ENCODE measurements around the gene SNRK.

SNRK gene

GRCh38 chr3:43266995-43267394, 19.3 kb upstream of the SNRK start:
- no peak overlapping the region for H3K4me3 ChIP-seq (ENCODE audit: low read depth, low read length)
- no peaks in the 10 kb centered on the region for H3K79me2 ChIP-seq
- TF ChIP-seq CTCF (IDR thresholded peaks at IDR 0.05), result no peak
- no peaks in the 10 kb centered on the region for H3K4me1 ChIP-seq
- no peak overlapping the region for H3K27ac ChIP-seq
- no peaks in the 10 kb centered on the region for H3K27me3 ChIP-seq (ENCODE audit: control insufficient read depth, insufficient read depth, low read length)
- no peak overlapping the region for H3K4me2 ChIP-seq (ENCODE audit: low read length)
- H2AFZ ChIP-seq, result no peak overlapping the region
- no peak overlapping the region for H3K9ac ChIP-seq
- H3K9me3 ChIP-seq (ENCODE audit: control insufficient read depth, low read length), result no peaks in the 10 kb centered on the region
- H3K36me3 ChIP-seq (ENCODE audit: control insufficient read depth, insufficient read depth, low read length), result no peaks in the 10 kb centered on the region

- no peak overlapping the region for H3K27ac ChIP-seq
- no peaks in the 10 kb centered on the region for H3K36me3 ChIP-seq (ENCODE audit: control insufficient read depth, insufficient read depth, low read length)
- no peak for TF ChIP-seq CTCF (IDR thresholded peaks at IDR 0.05)
- no peaks in the 10 kb centered on the region for H3K9me3 ChIP-seq (ENCODE audit: control insufficient read depth, low read length)
- H3K4me1 ChIP-seq, result no peaks in the 10 kb centered on the region
- H3K4me3 ChIP-seq (ENCODE audit: low read depth, low read length), result no peak overlapping the region
- H2AFZ ChIP-seq, result no peak overlapping the region
- H3K9ac ChIP-seq, result no peak overlapping the region
- H3K27me3 ChIP-seq (ENCODE audit: control insufficient read depth, insufficient read depth, low read length), result no peaks in the 10 kb centered on the region
- no peaks in the 10 kb centered on the region for H3K79me2 ChIP-seq
- H3K4me2 ChIP-seq (ENCODE audit: low read length), result no peak overlapping the region
These were observed 17.7 kb upstream of the SNRK start for GRCh38 chr3:43268636-43269035.

GRCh38 chr3:43270078-43270477, 16.3 kb upstream of the SNRK start:
- Histone ChIP-seq H3K9ac (no peak overlapping the region), H2AFZ (no peak overlapping the region), H3K27ac (no peak overlapping the region), H3K9me3 (ENCODE audit: control insufficient read depth, low read length) (no peaks in the 10 kb centered on the region), H3K36me3 (ENCODE audit: control insufficient read depth, insufficient read depth, low read length) (no peaks in the 10 kb centered on the region), H3K4me2 (ENCODE audit: low read length) (no peak overlapping the region), H3K4me1 (no peaks in the 10 kb centered on the region), H3K27me3 (ENCODE audit: control insufficient read depth, insufficient read depth, low read length) (no peaks in the 10 kb centered on the region), H3K79me2 (no peaks in the 10 kb centered on the region), H3K4me3 (ENCODE audit: low read depth, low read length) (no peak overlapping the region)
- no peak for TF ChIP-seq CTCF (IDR thresholded peaks at IDR 0.05)

GRCh38 chr3:43273416-43273815, 12.9 kb upstream of the SNRK start:
- no peak for TF ChIP-seq CTCF (IDR thresholded peaks at IDR 0.05)
- H3K9me3 ChIP-seq (ENCODE audit: control insufficient read depth, low read length), result no peaks in the 10 kb centered on the region
- no peaks in the 10 kb centered on the region for H3K4me1 ChIP-seq
- no peak overlapping the region for H3K4me2 ChIP-seq (ENCODE audit: low read length)
- H3K27me3 ChIP-seq (ENCODE audit: control insufficient read depth, insufficient read depth, low read length), result no peaks in the 10 kb centered on the region
- no peak overlapping the region for H3K27ac ChIP-seq
- no peak overlapping the region for H2AFZ ChIP-seq
- no peak overlapping the region for H3K4me3 ChIP-seq (ENCODE audit: low read depth, low read length)
- no peak overlapping the region for H3K9ac ChIP-seq
- no peaks in the 10 kb centered on the region for H3K36me3 ChIP-seq (ENCODE audit: control insufficient read depth, insufficient read depth, low read length)
- no peaks in the 10 kb centered on the region for H3K79me2 ChIP-seq

GRCh38 chr3:43279082-43279481, 7.3 kb upstream of the SNRK start:
- Histone ChIP-seq H3K36me3 (ENCODE audit: control insufficient read depth, insufficient read depth, low read length) (no peaks in the 10 kb centered on the region), H2AFZ (no peak overlapping the region), H3K4me1 (no peaks in the 10 kb centered on the region), H3K27ac (no peak overlapping the region), H3K4me3 (ENCODE audit: low read depth, low read length) (no peak overlapping the region), H3K9ac (no peak overlapping the region), H3K9me3 (ENCODE audit: control insufficient read depth, low read length) (no peaks in the 10 kb centered on the region), H3K27me3 (ENCODE audit: control insufficient read depth, insufficient read depth, low read length) (no peaks in the 10 kb centered on the region), H3K79me2 (no peaks in the 10 kb centered on the region), H3K4me2 (ENCODE audit: low read length) (no peak overlapping the region)
- TF ChIP-seq CTCF (IDR thresholded peaks at IDR 0.05), result no peak

Measured in parathyroid adenoma (tissue), 2 donors.